ENCODE measurements around the gene PCDHB11. TPM values are rescaled to one million over a fixed set of nuclear protein-coding genes. Genes with fewer than 3 reads are reported as not detected.

Gene PCDHB11
- total and polyA plus RNA-seq, 7 donors = 0.08 to 1.8 (median 0.86) TPM

- no peaks in the 10 kb centered on the region for H3K36me3 ChIP-seq (ENCODE audit: insufficient read depth in 1 of 2, low read depth in 1 of 2)
- no peak for DNase-seq
- no peak overlapping the region for H3K4me3 ChIP-seq
- no peak overlapping the region for H3K27ac ChIP-seq
- H3K27me3 ChIP-seq (ENCODE audit: insufficient read depth in 3 of 3, low read length in 2 of 3) = peaks cover 0 to 4% (median 4%) of the 10 kb centered on the region in 3 donors
- no peak for TF ChIP-seq CTCF (IDR thresholded peaks at IDR 0.05)
- intact Hi-C loops (cut with DNase I) = no loop called here
- no peaks in the 10 kb centered on the region for H3K4me1 ChIP-seq
- no peak for ATAC-seq
- peaks cover 72% of the 10 kb centered on the region for H3K9me3 ChIP-seq
Observed at GRCh38 chr5:141250576-141250975, 51.1 kb downstream of the PCDHB11 start.

Other genes with a start within 250 kb of the PCDHB11 start
Only the 30 nearest of the 37 such genes appear.
- gene PCDHB1, start 148.3 kb upstream of the PCDHB11 start, total RNA-seq = under 1 TPM in 1 of 4 donors, not detected in 3; 0.06 TPM
- under 1 TPM in 1 of 3 donors, not detected in 2; 0.01 TPM for gene PCDHB1, start 148.3 kb upstream of the PCDHB11 start, polyA plus RNA-seq
- 1 to 10 TPM in 2 of 4 donors, under 1 TPM in 2; 0.88 to 1.6 (median 1.2) TPM for gene PCDHB2, start 105.0 kb upstream of the PCDHB11 start, total RNA-seq
- under 1 TPM; 0.30 to 0.61 (median 0.31) TPM for gene PCDHB2, start 105.0 kb upstream of the PCDHB11 start, polyA plus RNA-seq
- 1 to 10 TPM in 1 of 4 donors, under 1 TPM in 3; 0.65 to 1.8 (median 0.81) TPM for gene PCDHB3, start 99.2 kb upstream of the PCDHB11 start, total RNA-seq
- under 1 TPM; 0.18 to 0.82 (median 0.31) TPM for gene PCDHB3, start 99.2 kb upstream of the PCDHB11 start, polyA plus RNA-seq
- gene PCDHB4, start 77.8 kb upstream of the PCDHB11 start, total RNA-seq = 1 to 10 TPM in 3 of 4 donors, under 1 TPM in 1; 0.77 to 2.0 (median 1.8) TPM
- under 1 TPM; 0.31 to 0.80 (median 0.37) TPM for gene PCDHB4, start 77.8 kb upstream of the PCDHB11 start, polyA plus RNA-seq
- gene PCDHB5, start 64.4 kb upstream of the PCDHB11 start, total RNA-seq = under 1 TPM; 0.42 to 0.99 (median 0.60) TPM
- gene PCDHB5, start 64.4 kb upstream of the PCDHB11 start, polyA plus RNA-seq = under 1 TPM; 0.17 to 0.33 (median 0.27) TPM
- under 1 TPM; 0.12 to 0.34 (median 0.23) TPM for gene PCDHB6, start 49.6 kb upstream of the PCDHB11 start, total RNA-seq
- gene PCDHB6, start 49.6 kb upstream of the PCDHB11 start, polyA plus RNA-seq = under 1 TPM; 0.08 to 0.11 (median 0.09) TPM
- under 1 TPM; 0.19 to 0.59 (median 0.34) TPM for gene PCDHB7, start 27.0 kb upstream of the PCDHB11 start, total RNA-seq
- under 1 TPM; 0.08 to 0.18 (median 0.16) TPM for gene PCDHB7, start 27.0 kb upstream of the PCDHB11 start, polyA plus RNA-seq
- gene PCDHB8, start 21.8 kb upstream of the PCDHB11 start, total RNA-seq = under 1 TPM; 0.21 to 0.87 (median 0.57) TPM
- gene PCDHB8, start 21.8 kb upstream of the PCDHB11 start, polyA plus RNA-seq = under 1 TPM; 0.04 to 0.26 (median 0.16) TPM
- under 1 TPM; 0.56 to 0.94 (median 0.67) TPM for gene PCDHB16, start 17.2 kb upstream of the PCDHB11 start, total RNA-seq
- under 1 TPM; 0.22 to 0.34 (median 0.23) TPM for gene PCDHB16, start 17.2 kb upstream of the PCDHB11 start, polyA plus RNA-seq
- under 1 TPM in 3 of 4 donors, not detected in 1; 0.15 to 0.58 (median 0.20) TPM for gene PCDHB9, start 12.5 kb upstream of the PCDHB11 start, total RNA-seq
- under 1 TPM; 0.09 to 0.15 (median 0.13) TPM for gene PCDHB9, start 12.5 kb upstream of the PCDHB11 start, polyA plus RNA-seq
- gene PCDHB10, start 7.3 kb upstream of the PCDHB11 start, total RNA-seq = under 1 TPM; 0.26 to 0.29 (median 0.26) TPM
- gene PCDHB10, start 7.3 kb upstream of the PCDHB11 start, polyA plus RNA-seq = under 1 TPM; 0.13 to 0.17 (median 0.14) TPM
- under 1 TPM; 0.44 to 0.96 (median 0.83) TPM for gene PCDHB12, start 9.1 kb downstream of the PCDHB11 start, total RNA-seq
- gene PCDHB12, start 9.1 kb downstream of the PCDHB11 start, polyA plus RNA-seq = under 1 TPM; 0.10 to 0.21 (median 0.21) TPM
- gene PCDHB13, start 14.3 kb downstream of the PCDHB11 start, total RNA-seq = under 1 TPM; 0.44 to 0.81 (median 0.62) TPM
- gene PCDHB13, start 14.3 kb downstream of the PCDHB11 start, polyA plus RNA-seq = under 1 TPM; 0.06 to 0.26 (median 0.18) TPM
- under 1 TPM; 0.48 to 0.75 (median 0.50) TPM for gene PCDHB14, start 23.7 kb downstream of the PCDHB11 start, total RNA-seq
- under 1 TPM; 0.20 to 0.51 (median 0.32) TPM for gene PCDHB14, start 23.7 kb downstream of the PCDHB11 start, polyA plus RNA-seq
- gene PCDHB15, start 45.8 kb downstream of the PCDHB11 start, total RNA-seq = 1 to 10 TPM in 2 of 4 donors, under 1 TPM in 2; 0.50 to 2.5 (median 0.91) TPM
- under 1 TPM; 0.44 to 0.58 (median 0.45) TPM for gene PCDHB15, start 45.8 kb downstream of the PCDHB11 start, polyA plus RNA-seq
- under 1 TPM in 2 of 4 donors, not detected in 2; 0.19 to 0.32 TPM for gene SLC25A2, start 104.4 kb downstream of the PCDHB11 start, total RNA-seq
- under 1 TPM in 1 of 3 donors, not detected in 2; 0.04 TPM for gene SLC25A2, start 104.4 kb downstream of the PCDHB11 start, polyA plus RNA-seq
- 100 to 1,000 TPM in 2 of 4 donors, 10 to 100 TPM in 2; 92.9 to 139 (median 117) TPM for gene TAF7, start 121.2 kb downstream of the PCDHB11 start, total RNA-seq
- gene TAF7, start 121.2 kb downstream of the PCDHB11 start, polyA plus RNA-seq = 100 to 1,000 TPM; 112 to 249 (median 139) TPM
- 1 to 10 TPM in 1 of 4 donors, under 1 TPM in 3; 0.51 to 1.4 (median 0.65) TPM for gene PCDHGA1, start 130.9 kb downstream of the PCDHB11 start, total RNA-seq
- gene PCDHGA1, start 130.9 kb downstream of the PCDHB11 start, polyA plus RNA-seq = 1 to 10 TPM in 1 of 3 donors, under 1 TPM in 2; 0.27 to 2.1 (median 0.56) TPM
- 1 to 10 TPM; 1.2 to 1.8 (median 1.6) TPM for gene PCDHGA2, start 139.1 kb downstream of the PCDHB11 start, total RNA-seq
- gene PCDHGA2, start 139.1 kb downstream of the PCDHB11 start, polyA plus RNA-seq = 1 to 10 TPM in 1 of 3 donors, under 1 TPM in 2; 0.22 to 1.1 (median 0.25) TPM
- gene PCDHGA3, start 144.2 kb downstream of the PCDHB11 start, total RNA-seq = 1 to 10 TPM in 3 of 4 donors, under 1 TPM in 1; 0.97 to 2.4 (median 1.7) TPM
- under 1 TPM; 0.33 to 0.67 (median 0.34) TPM for gene PCDHGA3, start 144.2 kb downstream of the PCDHB11 start, polyA plus RNA-seq
- gene PCDHGB1, start 150.5 kb downstream of the PCDHB11 start, total RNA-seq = 1 to 10 TPM in 2 of 4 donors, under 1 TPM in 2; 0.71 to 1.8 (median 1.2) TPM
- gene PCDHGB1, start 150.5 kb downstream of the PCDHB11 start, polyA plus RNA-seq = under 1 TPM; 0.08 to 0.22 (median 0.12) TPM
- gene PCDHGA4, start 155.4 kb downstream of the PCDHB11 start, total RNA-seq = 1 to 10 TPM in 3 of 4 donors, under 1 TPM in 1; 0.84 to 2.4 (median 2.2) TPM
- gene PCDHGA4, start 155.4 kb downstream of the PCDHB11 start, polyA plus RNA-seq = under 1 TPM; 0.14 to 0.47 (median 0.40) TPM
- gene PCDHGB2, start 160.4 kb downstream of the PCDHB11 start, total RNA-seq = 1 to 10 TPM; 1.2 to 2.4 (median 1.9) TPM
- under 1 TPM; 0.10 to 0.67 (median 0.65) TPM for gene PCDHGB2, start 160.4 kb downstream of the PCDHB11 start, polyA plus RNA-seq
- 1 to 10 TPM in 2 of 4 donors, under 1 TPM in 2; 0.84 to 2.0 (median 1.2) TPM for gene PCDHGA5, start 164.5 kb downstream of the PCDHB11 start, total RNA-seq
- under 1 TPM; 0.07 to 0.38 (median 0.35) TPM for gene PCDHGA5, start 164.5 kb downstream of the PCDHB11 start, polyA plus RNA-seq
- gene PCDHGB3, start 170.6 kb downstream of the PCDHB11 start, total RNA-seq = 1 to 10 TPM in 3 of 4 donors, under 1 TPM in 1; 0.92 to 2.0 (median 1.2) TPM
- gene PCDHGB3, start 170.6 kb downstream of the PCDHB11 start, polyA plus RNA-seq = under 1 TPM; 0.17 to 0.44 (median 0.35) TPM
- 1 to 10 TPM; 1.3 to 2.5 (median 1.8) TPM for gene PCDHGA6, start 174.3 kb downstream of the PCDHB11 start, total RNA-seq
- under 1 TPM; 0.03 to 0.72 (median 0.57) TPM for gene PCDHGA6, start 174.3 kb downstream of the PCDHB11 start, polyA plus RNA-seq
- gene PCDHGA7, start 183.1 kb downstream of the PCDHB11 start, total RNA-seq = 1 to 10 TPM in 2 of 4 donors, under 1 TPM in 2; 0.97 to 2.2 (median 1.1) TPM
- gene PCDHGA7, start 183.1 kb downstream of the PCDHB11 start, polyA plus RNA-seq = under 1 TPM; 0.07 to 0.35 (median 0.35) TPM
- 1 to 10 TPM in 3 of 4 donors, under 1 TPM in 1; 0.99 to 3.0 (median 2.0) TPM for gene PCDHGB4, start 188.1 kb downstream of the PCDHB11 start, total RNA-seq
- under 1 TPM; 0.24 to 0.52 (median 0.49) TPM for gene PCDHGB4, start 188.1 kb downstream of the PCDHB11 start, polyA plus RNA-seq
- gene PCDHGA8, start 193.0 kb downstream of the PCDHB11 start, total RNA-seq = 1 to 10 TPM in 3 of 4 donors, under 1 TPM in 1; 0.82 to 1.6 (median 1.3) TPM
- under 1 TPM; 0.04 to 0.30 (median 0.26) TPM for gene PCDHGA8, start 193.0 kb downstream of the PCDHB11 start, polyA plus RNA-seq
- 1 to 10 TPM; 2.7 to 5.1 (median 4.0) TPM for gene PCDHGB5, start 198.3 kb downstream of the PCDHB11 start, total RNA-seq
- gene PCDHGB5, start 198.3 kb downstream of the PCDHB11 start, polyA plus RNA-seq = 1 to 10 TPM in 1 of 3 donors, under 1 TPM in 2; 0.61 to 1.4 (median 0.95) TPM